GM18868 (cell line): ENCODE results near the gene TRIM31.

Experiments used
- ATAC-seq: cut with Tn5 transposase; IDR thresholded peaks from one replicate; pipeline ENCODE4 v1.9.1; 2021; ENCODE audit warnings: mild to moderate bottlenecking, moderate library complexity; ENCODE audit not compliant: unreplicated experiment

TRIM31 gene

DNA sequence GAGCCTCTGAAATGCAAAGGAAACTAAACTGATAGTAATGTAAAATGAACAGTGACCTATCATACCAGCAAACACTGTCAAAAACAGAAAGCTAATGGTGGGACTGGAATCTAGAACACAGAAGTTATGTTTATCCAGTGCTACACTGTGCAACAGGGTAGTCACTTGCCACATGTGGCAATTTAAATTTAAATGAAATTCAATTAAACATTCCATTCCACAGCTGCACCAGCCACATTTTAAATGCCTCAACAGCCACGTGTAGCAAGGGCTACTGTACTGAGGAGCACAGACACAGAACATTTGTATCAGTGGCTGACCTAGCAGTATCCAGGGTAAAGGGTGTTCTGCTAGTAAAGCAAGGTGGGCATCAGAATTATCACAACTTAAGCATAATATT, 57.4 kb downstream of the TRIM31 start:
- no peak for ATAC-seq

DNA sequence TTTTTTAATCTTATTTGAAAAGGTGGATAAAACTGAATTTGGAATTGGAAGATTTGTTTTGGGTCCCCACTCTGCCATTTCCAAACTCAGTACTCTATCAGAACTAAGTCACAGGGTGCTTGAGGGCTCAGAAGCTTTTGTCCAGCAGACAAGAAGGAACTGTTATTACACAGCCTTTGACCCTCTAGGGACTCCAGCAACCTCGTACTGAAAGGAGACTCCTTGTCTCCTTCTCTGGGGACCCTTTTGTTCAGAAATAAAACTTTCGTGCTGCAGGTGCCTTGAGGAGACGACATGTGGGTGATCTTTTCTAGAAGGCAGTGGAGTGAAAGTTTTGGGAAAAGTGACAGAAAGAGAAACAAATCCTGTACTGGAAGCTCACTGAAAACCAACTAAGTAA, 59.2 kb downstream of the TRIM31 start:
- no peak for ATAC-seq
